ENCODE measurements around the gene CACNA2D4.

Gene CACNA2D4

DNA sequence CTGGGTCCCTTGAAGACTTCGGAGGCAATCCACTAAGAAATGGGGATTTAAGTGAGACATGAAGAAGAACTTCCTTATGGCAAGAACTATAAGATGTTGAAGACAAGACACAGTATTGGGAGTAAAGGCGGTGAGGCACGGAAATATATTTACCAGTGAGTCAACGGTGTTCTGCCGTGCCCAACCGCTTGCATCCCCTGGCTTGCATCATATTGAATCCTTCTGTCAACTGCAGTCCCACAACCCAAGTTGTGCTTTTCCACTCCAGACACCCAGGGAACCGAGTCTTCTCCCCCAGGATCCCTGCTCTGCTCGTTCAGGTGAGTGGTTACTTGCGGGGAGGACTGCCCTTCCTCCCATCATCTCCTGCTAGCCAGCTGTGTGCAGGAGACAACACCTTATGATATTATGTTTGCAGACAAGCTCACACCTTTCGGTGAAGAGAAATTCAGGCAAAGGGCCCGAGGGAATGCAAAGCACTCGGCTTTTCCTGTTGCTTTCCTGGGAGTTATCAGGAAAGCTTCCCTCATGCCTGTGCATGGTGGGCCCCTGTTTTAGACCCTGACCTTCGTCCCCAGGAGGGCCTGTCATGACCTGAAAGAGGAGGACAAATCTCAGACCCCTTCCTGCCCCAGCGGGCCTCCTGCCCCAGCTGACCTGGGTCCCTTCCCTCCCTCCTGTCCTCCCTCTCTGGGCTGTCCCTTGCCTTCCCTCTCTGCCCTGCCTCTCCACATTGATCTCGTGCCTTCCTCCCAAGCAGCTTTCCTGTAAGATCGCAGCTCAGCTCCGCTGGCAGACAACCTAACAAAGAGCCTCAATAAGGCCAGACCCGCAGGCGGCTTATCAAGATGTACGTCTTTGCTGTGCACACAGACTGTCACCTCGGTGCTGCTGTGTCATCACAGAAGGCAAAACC is 102.4 kb downstream of the CACNA2D4 start:
- DNase-seq: peak in 1 of 4 experiments; percentile 30

- DNase-seq: no peak
Measured at GRCh38 chr12:1815108-1815507, 103.3 kb downstream of the CACNA2D4 start.

GRCh38 chr12:1814266-1814665 is 104.2 kb downstream of the CACNA2D4 start:
- peak in 3 of 4 experiments; percentile 24 to 43 (median 43) for DNase-seq

DNA sequence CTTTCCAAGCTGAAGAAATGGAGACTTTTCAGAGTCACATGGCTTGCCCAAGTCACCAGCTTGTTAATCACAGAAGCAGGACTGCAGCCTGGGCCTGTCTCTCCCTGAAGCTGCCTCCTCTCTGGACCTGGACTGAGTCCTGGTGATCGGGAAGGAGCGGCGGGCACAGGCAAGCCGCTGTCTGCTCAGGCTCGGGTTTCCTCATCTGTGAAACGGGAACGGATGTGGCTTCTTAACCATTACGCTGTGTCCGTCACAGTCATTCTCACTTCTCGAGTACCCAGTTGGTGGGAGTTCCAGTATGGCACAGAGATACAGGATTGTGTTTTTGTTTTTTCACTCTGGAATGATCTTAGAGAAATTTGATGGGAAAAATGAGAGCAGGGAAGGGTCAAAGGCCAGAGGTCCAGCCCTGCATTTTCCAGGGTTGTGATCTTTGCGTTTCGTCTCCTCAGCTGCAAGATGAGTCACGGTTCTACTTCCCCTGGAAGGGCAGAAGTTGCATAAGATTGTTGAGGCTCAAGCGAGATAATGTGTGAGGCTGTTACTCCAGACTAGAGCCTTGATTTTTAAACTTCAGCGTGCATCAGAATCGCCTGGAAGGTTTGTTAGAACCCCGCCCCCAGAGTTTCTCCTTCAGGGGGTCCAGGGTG is 105.7 kb downstream of the CACNA2D4 start:
- DNase-seq: peak; percentile 87 to 93 (median 92)

- DNase-seq: no peak
Measured at GRCh38 chr12:1811948-1812291, 106.5 kb downstream of the CACNA2D4 start.

GRCh38 chr12:1811281-1811947 is 107.0 kb downstream of the CACNA2D4 start:
- DNase-seq: peak; percentile 49 to 86 (median 80)

- no peak for DNase-seq
Measured at GRCh38 chr12:1810931-1811280, 107.5 kb downstream of the CACNA2D4 start.

- DNase-seq: peak; percentile 26 to 65 (median 64)
Measured at GRCh38 chr12:1810201-1810930, 108.1 kb downstream of the CACNA2D4 start.

DNA sequence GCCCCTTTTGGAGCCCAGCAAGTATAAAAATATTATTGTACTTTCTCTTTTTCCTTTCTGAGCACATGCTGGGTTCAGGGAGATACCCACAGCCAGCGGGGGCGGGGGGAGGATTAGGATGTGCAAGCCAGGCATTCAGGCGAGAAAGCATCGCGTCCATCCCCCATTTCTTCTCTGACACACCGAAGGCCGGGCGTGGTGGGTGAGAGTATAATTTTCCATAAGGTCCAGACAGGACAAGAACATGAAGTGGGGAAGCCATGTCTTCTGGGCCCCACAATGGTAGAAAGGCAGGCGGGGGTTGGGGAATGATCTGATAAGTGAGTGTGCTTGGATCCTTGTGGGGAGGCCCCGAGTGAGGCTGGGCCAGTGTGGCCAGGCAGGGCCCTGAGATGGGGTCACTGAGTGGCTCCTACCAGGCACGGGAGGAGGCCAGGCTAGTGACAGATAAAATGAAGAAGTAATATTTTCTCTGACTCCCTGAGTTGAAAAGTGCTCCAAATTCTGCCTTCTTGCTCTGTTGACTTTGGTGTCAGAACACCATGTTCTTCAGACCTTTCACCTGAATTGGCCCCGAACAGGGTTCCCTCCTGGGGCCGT is 108.8 kb downstream of the CACNA2D4 start:
- peak in 3 of 4 experiments; percentile 48 to 62 (median 52) for DNase-seq

- peak in 3 of 4 experiments; percentile 38 to 57 (median 55) for DNase-seq
Measured at GRCh38 chr12:1808798-1809480, 109.5 kb downstream of the CACNA2D4 start.

- no peak for DNase-seq
Measured at GRCh38 chr12:1808036-1808797, 110.2 kb downstream of the CACNA2D4 start.

DNA sequence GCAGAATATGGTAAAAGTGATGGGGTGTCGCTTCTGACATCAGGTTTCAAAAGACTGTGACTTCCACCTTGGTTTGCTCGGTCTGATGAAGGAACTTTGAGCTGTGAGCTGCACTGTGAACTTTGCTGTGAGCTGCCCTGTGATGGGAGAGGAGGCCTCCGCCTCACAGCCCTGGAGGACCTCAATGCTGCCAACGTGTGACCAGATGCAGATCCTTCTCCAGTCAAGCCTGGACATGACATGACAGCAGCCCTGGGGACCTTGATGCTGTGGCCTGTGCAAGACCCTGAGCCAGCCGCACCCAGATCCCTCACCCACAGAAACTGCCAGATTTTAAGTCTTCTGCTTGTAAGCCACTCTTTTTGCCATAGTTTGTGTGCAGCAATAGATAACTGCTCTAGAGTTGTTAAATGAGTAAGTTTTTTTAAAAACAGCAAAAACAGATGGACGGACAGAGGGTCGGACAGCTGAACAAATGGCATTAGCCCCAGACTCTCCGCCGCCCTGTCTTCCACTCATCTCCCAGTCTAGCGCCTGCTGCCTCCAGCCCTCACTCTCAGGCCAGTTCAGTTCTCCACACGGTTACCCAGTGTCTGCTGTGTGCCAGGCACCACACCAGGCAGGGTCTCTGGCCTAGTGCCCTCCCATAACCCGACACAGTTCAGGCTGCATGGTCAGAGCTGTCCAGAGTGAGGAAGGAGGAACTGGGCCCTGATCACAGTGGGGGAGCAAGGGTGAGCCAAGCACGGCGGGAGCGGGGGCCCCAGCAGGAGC is 111.2 kb downstream of the CACNA2D4 start:
- DNase-seq: peak in 3 of 4 experiments; percentile 29 to 55 (median 42)

DNA sequence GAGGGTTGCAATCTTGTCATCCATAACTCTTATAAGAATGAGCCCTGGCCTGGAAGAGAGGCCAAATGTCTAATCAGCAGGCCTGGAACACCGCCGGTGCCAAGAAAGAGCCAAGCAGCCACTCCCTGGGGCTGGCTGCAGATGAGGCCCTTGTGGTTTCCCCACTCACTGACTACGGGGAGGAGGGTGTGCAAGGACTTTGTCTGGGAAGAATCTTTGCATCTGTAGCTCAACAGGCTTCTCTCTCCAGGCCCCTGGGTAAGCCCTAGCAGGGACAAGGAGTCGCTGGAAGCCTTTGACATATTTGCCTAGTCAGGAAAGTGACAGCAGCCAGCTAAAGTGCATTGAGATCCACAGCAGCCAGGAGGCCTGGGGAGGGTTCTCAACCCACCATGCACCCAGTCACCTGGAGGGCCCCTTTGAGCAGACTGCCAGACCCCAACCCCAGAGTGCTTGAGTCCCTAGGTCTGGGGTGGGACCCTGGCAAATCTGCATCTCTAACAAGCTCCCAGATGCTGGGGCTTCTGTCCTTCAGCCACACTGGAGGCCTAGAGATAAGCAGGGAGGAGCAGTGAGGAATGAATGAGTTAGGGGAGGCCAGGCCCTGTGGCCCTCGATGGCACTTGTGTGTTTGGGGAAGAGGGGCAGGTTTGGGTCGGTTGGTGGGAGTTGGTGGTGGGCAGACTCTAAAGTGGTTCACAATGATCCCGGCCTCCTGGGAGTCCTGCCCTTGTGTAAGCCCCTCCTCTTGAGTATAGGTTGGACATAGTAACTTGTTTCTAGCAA is 112.0 kb downstream of the CACNA2D4 start:
- no peak for DNase-seq

GRCh38 chr12:1805441-1806081 is 112.9 kb downstream of the CACNA2D4 start:
- no peak for DNase-seq

DNA sequence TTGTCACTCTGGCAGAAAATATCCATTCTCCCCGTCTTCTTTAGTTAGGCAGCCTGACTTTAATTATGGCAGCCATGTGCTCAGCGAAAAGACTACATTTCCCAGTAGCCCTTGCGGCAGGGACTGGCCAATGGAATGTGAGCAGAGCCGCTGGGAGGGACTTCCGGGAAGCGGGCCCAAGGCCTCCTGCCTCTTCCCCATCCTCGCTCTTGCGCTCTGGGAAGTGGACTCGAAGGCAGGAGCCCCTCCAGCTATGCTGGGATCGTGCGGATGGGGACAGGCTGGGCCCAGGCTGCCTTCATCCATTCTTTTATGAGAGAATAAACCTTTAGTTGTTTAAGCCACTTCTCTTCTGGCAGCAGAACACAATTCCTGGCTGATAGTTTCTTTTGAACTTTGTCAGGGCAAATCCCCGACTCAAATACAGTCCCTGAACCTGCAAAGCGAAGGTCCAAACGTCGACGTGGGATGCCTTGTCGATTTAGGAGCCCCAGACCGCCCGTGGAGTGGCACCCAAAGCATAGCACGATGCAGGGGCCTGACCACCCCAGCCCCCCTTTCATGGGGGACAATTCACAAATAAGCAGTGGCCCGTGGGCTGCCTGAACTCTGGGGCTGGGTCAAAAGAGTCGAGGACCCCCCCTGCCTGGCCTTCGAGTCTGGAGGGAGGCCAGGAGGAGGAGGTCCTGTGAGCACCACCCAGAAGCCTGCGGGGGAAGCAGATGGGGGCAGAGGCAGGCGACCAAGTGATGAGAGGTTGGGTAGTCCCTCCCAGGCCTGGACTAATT is 113.7 kb downstream of the CACNA2D4 start:
- peak; percentile 88 to 94 (median 94) for DNase-seq

- no peak for DNase-seq
Measured at GRCh38 chr12:1803736-1804135, 114.7 kb downstream of the CACNA2D4 start.

DNA sequence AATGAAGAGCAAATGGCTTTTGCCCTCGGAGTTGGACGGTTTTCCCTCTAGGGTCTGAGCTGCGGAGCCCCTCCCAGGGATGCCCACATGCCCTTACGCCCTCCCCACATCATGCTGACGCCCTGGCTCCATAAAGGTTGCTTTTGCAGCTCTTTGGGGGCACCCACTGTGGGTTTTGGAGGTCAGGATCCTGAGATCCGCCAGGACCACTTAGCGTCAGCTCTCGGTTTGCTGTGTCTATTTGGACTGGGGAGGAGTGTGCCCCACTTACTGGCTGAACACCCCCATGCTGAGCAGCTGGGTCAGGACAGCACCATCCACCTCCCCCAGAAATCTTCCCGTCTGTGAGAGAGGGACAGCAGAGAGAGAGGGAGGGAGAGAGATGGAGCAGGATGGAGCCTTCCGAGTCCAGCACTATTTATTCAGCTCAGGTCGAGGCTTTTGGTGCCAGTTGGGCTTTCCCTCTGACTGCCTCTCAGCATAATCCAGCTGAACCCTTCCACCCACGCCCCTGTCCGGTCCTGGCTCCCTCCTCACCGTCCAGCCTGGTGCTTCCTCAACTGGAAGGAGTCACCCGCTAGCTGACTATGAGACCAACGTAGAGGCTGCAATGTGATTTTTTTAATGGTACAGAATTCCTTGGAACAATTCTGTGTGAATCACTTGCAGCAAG is 117.0 kb downstream of the CACNA2D4 start:
- DNase-seq: peak in 3 of 4 experiments; percentile 63 to 74 (median 65)
